Coronary artery (tissue), 2 donors: ENCODE measurements around the gene RPL18.
A peak's percentile ranks its signal among the peaks of the same experiment; 100 is the strongest.
"Not testable (repeated sequence)": the region's sequence is repeated elsewhere in the genome, so short reads cannot be mapped to it uniquely, and the experiment has no call there.

Experiments used
- DNase-seq: peaks from one replicate; pipeline ENCODE4 v3.0.0-alpha.2; 2017; ENCODE audit warnings: low spot score
- H3K27ac ChIP-seq, 2 donors: fragments of 200-600 bp; sonication (generic); one replicate each; pipeline ENCODE4 v1.5.1; 2016 to 2019
- H3K4me3 ChIP-seq: fragments of 200-600 bp; sonication (generic); 2 replicates; pipeline ENCODE4 v1.5.1; 2016; ENCODE audit warnings: mild to moderate bottlenecking, moderate library complexity
- TF ChIP-seq, protein P1 (sequence below): fragments of 200-600 bp; sonication (generic); IDR thresholded peaks from one replicate; pipeline ENCODE4 v1.5.1; 2019; ENCODE audit warnings: antibody characterized with exemption

The RPL18 gene

DNA sequence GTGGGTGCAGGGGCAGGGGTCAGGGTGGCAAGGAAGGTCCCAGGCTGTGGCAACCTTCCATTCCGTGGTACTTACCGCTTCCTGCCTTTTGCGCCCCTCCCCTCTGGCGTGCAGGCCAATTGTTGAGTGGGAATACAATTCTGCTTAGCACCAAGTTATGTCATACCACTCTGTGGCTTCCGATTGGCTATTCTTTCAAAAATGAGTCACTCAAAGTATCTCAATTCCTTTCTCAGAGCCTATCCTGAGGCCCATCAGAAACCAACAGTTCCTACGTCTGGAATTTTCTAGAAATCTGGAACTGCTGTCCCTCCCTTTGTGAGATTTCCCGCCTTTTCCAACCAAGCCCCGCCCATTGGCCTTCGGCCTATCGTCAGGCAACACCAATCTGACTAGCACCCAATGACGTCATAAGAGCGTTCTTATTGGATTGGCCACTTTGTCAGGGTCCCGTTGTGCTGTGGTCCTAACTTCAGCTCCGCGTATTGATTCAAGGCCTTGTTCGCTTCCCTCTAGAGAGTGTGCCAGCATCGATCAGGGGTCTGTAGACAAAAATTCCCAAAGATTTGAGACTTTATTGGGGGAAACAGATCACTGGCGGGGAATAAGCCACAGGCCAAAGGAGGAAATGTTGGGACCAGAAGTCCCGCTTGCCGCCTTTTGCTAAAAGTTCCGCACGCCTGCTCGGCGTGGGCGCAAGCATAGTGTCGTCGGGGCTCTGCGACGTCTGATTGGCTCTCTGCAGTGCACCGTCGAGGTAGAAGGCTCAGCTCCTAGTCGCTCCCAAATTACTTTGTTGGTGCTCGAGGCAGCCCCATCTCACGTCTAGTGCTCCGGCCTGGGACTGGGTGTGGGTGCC is 42.1 kb upstream of the RPL18 start:
- no peak overlapping the region for H3K4me3 ChIP-seq
- peak; percentile 88 for DNase-seq
- TF ChIP-seq, protein P1, sequence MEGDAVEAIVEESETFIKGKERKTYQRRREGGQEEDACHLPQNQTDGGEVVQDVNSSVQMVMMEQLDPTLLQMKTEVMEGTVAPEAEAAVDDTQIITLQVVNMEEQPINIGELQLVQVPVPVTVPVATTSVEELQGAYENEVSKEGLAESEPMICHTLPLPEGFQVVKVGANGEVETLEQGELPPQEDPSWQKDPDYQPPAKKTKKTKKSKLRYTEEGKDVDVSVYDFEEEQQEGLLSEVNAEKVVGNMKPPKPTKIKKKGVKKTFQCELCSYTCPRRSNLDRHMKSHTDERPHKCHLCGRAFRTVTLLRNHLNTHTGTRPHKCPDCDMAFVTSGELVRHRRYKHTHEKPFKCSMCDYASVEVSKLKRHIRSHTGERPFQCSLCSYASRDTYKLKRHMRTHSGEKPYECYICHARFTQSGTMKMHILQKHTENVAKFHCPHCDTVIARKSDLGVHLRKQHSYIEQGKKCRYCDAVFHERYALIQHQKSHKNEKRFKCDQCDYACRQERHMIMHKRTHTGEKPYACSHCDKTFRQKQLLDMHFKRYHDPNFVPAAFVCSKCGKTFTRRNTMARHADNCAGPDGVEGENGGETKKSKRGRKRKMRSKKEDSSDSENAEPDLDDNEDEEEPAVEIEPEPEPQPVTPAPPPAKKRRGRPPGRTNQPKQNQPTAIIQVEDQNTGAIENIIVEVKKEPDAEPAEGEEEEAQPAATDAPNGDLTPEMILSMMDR: no peak
- H3K27ac ChIP-seq: peak overlapping the region in 1 of 2 donors; percentile 46

DNA sequence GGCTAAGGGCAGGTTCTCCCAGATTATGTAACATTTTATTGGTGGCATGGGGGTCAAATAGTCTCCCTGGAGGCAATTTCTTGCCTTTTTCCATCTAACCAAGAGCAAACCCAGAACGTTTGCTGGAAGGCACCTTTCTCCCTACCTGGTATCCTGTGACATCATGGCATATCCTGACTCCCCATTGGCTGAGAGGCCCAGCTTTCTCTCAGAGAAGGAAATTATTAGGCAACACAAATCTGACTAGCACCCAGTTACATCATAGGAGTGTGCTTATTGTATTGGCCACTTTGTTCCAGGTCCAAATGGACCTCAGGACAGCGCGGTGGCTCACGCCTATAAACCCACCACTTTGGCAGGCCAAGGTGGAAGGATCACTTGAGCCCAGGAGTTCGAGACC is 40.8 kb upstream of the RPL18 start:
- TF ChIP-seq, protein P1: no peak
- no peak overlapping the region for H3K4me3 ChIP-seq
- no peak for DNase-seq
- no peak overlapping the region for H3K27ac ChIP-seq

DNA sequence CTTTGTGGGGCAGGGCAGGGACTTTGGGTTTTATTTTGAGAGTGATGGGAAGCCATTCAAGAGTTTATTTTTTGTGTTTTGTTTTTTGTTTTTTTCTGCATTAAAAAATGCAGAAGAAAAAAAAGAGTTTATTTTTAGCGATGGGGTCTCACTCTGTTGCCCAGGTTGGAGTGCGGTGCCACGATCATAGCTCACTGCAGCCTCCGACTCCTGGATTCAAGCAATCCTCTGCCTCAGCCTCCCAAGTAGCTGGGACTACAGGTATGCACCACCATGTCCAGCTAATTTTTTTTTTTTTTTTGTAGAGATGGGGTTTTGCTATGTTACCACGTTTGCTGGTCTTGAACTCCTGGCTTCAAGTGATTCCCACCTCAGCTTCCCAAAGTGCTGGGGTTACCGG is 39.5 kb upstream of the RPL18 start:
- no peak for DNase-seq
- H3K27ac ChIP-seq: no peak overlapping the region
- no peak overlapping the region for H3K4me3 ChIP-seq
- TF ChIP-seq, protein P1: no peak

DNA sequence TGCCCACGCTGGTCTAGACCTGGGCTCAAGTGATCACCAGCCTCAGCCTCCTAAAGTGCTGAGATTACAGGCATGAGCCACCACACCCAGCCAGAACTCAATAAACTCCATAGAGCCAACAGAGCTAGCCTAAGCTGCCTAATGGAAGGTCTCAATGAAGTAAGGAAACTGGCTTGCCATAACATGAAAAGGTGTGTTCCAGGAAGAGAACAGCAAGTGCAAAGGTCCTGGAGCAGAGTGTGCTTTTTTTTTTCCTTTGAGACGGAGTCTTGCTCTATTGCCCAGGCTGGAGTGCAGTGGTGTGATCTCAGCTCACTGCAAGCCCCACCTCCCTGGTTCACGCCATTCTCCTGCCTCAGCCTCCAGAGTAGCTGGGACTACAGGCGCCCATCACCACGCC is 38.9 kb upstream of the RPL18 start:
- not testable (repeated sequence) for H3K27ac ChIP-seq, H3K4me3 ChIP-seq, DNase-seq

DNA sequence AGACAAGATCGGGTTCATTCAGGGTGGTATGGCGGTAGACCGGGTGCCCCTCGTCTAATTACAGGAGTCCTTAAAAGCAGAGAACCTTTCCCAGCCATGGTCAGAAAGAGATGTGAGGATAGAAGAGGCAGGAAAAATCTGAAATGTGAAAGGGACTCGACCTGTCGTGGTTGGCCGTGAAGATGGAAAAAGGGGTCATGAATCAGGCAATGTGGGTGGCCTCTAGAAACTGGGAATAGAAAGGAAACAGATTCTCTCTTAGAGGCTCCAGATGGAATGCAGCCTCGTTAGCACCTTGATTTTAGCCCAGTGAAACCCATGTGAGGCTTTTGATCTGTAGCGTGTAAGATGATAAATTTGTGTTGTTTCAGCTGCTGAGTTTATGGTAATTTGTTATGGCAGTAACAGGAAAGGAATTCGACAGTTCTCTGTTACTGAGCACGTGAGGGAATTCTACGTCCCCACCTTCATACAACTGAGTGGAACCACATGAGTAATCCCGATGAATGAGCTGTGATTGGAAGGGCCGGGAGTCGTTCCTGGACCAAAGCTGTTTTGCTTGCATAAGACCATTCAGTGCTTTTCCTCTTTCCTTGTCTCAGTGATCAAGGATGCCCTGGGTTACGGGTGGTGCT is 38.0 kb upstream of the RPL18 start:
- H3K4me3 ChIP-seq: no peak overlapping the region
- no peak overlapping the region for H3K27ac ChIP-seq
- TF ChIP-seq, protein P1: no peak
- no peak for DNase-seq

DNA sequence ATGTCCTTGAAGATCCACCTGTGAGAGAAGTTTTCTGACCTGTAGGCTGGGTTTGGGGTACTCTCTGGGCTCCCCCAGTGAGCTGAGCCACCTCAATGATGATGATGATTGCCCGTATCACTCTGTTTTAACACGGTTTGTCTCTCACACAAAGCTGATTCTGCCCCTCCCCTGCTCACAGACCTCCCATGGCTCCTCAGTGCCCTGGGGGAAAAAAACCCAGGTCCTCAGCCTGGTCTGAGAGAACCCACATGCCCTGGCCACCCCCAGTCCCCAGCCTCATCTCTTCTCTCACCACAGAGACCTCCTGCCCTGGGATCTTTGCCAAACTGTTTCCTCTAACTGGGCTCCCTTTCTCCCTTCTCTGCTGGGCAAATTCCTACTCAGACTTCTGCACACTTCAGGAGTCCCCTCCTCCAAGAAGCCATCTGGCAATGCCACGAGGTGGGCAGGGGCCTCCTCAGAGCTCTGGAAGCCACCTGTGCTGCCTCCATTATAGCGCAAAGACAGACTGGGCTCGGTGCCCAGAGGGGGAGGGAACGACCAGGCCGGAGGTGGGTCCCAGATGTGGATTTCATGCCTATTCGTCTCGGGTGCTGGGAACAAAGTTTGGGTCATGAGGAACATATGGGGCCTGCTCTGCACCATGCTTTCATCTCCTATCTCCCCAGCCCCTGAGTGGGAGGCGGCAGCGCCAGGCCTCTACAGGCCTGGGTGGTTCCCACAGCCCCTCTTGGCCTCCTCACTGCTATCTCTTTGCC is 35.5 kb upstream of the RPL18 start:
- DNase-seq: no peak
- no peak overlapping the region for H3K4me3 ChIP-seq
- no peak overlapping the region for H3K27ac ChIP-seq
- TF ChIP-seq, protein P1: no peak

DNA sequence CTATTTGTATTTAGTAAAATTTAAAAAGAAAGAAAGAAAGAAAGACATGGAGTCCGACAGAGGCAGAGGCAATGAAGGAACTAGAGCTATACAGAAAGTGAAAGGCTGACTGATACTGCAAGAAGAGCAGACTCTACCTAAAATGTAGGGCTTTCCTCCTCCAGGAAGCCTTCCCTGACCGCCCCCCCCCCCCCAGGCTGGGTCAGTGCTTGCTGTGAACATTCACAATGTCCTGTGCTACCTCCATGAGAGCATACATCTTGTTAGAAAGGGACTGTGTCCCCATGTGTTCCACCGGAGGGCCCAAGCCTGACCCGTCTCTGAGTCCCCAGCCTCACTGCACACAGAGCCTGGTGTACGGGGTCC is 32.7 kb upstream of the RPL18 start:
- no peak overlapping the region for H3K27ac ChIP-seq
- TF ChIP-seq, protein P1: no peak
- DNase-seq: no peak
- H3K4me3 ChIP-seq: no peak overlapping the region
